Measurements from ENCODE around the gene SLC6A1.
A peak's percentile ranks its signal among the peaks of the same experiment; 100 is the strongest.
"Not testable (repeated sequence)": the region's sequence is repeated elsewhere in the genome, so short reads cannot be mapped to it uniquely, and the experiment has no call there.

The SLC6A1 gene

GRCh38 chr3:11022115-11022514 is 29.6 kb downstream of the SLC6A1 start:
- no peak for DNase-seq

GRCh38 chr3:11024181-11024580 is 31.6 kb downstream of the SLC6A1 start:
- no peak for DNase-seq

GRCh38 chr3:11029948-11030347 is 37.4 kb downstream of the SLC6A1 start:
- no peak for DNase-seq

- DNase-seq: no peak
These were observed 41.3 kb downstream of the SLC6A1 start for GRCh38 chr3:11033871-11034270.

- DNase-seq: no peak
These were observed 41.9 kb downstream of the SLC6A1 start for GRCh38 chr3:11034309-11034985.

GRCh38 chr3:11035757-11036505 is 43.4 kb downstream of the SLC6A1 start:
- no peak for DNase-seq

- no peak for DNase-seq
These were observed 44.8 kb downstream of the SLC6A1 start for GRCh38 chr3:11037241-11037873.

GRCh38 chr3:11037976-11038375 is 45.4 kb downstream of the SLC6A1 start:
- DNase-seq: no peak

- DNase-seq: no peak
These were observed 53.0 kb downstream of the SLC6A1 start for GRCh38 chr3:11045536-11045935.

GRCh38 chr3:11047500-11047899 is 55.0 kb downstream of the SLC6A1 start:
- DNase-seq: no peak

GRCh38 chr3:11050666-11051323 is 58.2 kb downstream of the SLC6A1 start:
- DNase-seq: no peak

GRCh38 chr3:11053926-11054503 is 61.5 kb downstream of the SLC6A1 start:
- no peak for DNase-seq

GRCh38 chr3:11054739-11055438 is 62.3 kb downstream of the SLC6A1 start:
- DNase-seq: no peak

- no peak for DNase-seq
These were observed 62.9 kb downstream of the SLC6A1 start for GRCh38 chr3:11055496-11055895.

GRCh38 chr3:11056531-11057050 is 64.0 kb downstream of the SLC6A1 start:
- DNase-seq: no peak

- DNase-seq: no peak
These were observed 65.1 kb downstream of the SLC6A1 start for GRCh38 chr3:11057655-11058054.

- no peak for DNase-seq
These were observed 66.7 kb downstream of the SLC6A1 start for GRCh38 chr3:11059090-11059798.

GRCh38 chr3:11059799-11060115 is 67.2 kb downstream of the SLC6A1 start:
- DNase-seq: no peak

GRCh38 chr3:11060500-11061251 is 68.1 kb downstream of the SLC6A1 start:
- DNase-seq: peak; percentile 60

- not testable (repeated sequence) for DNase-seq
These were observed 68.8 kb downstream of the SLC6A1 start for GRCh38 chr3:11061268-11061871.

GRCh38 chr3:11062704-11063103 is 70.2 kb downstream of the SLC6A1 start:
- no peak for DNase-seq

Data from activated CD4-positive, CD25-positive, alpha-beta regulatory T cell treated with anti-CD3 and anti-CD28 coated beads, Interleukin-2, amount 50 U/mL, for 72 hours (primary cell).